Stromal cell of bone marrow (primary cell): Measurements from ENCODE around the gene RFPL3.
"Not testable (repeated sequence)": the region's sequence is repeated elsewhere in the genome, so short reads cannot be mapped to it uniquely, and the experiment has no call there.

Source experiments
- DNase-seq: peaks from one replicate; pipeline ENCODE4 v3.0.0-alpha.2; 2012; ENCODE audit warnings: low read depth

Gene RFPL3

DNA sequence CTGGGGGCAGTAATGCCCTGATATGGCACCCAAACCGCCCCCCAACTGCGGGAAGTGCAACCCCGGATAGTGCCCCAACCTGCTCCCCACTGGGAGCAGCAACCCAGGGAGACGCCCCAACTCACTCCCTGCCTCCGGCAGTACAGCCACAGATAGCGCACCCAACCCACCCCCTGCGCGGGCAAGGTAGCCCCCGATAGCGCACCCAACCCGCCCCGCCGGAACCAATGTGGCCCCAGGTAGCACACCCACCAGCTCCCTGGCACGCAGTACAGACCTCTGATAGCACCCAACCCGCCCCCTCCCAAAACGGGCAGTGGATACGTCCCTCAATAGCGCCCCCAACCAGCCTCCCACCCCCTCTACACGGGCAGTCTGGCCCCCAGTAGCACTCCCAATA lies 3.8 kb upstream of the RFPL3 start:
- DNase-seq: no peak

DNA sequence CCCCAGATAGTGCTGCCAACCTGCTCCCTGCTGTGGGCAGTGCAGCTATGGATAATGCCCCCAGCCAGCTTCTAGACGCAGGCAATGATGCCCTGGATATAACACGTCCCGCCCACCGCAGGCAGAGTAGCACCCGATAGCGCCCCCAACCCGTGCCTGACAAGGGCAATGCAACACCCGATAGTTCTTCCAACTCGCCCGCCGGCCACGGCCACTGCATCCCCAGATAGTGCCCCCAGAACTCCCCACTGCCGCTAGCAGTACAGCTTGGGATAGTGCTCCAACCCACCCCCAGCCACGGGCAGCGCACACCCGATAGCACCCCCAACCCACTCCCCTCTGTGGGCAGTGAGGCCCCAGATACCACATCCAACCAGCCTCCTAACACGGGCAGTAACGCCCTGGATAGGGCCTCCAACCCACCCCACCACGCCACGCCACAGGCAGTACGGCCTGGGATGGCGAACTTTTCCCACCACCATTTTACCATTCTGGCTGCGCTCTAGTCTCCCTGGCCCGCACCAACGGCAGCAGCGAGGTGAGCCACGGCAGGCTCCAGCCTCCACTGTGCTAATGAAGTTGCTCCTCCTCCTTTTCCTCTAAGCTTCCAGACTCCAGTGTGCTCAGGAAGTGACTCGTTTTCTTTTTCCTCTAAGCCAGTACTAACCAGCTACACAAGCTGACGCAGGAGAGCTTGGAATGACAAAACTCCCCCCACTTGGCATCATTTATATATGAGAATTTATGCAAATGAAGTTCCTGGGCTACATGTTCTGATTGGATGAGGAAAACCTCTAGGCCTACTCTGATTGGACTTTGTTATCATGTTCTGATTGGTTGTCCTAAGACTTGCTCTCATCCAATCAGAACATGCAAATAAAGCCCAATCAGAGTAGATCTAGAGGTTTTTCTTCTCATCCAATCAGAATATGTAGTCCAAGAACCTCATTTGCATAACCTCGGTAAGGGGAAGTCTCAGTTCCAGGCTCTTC lies 3.0 kb upstream of the RFPL3 start:
- peak; percentile 2 for DNase-seq

DNA sequence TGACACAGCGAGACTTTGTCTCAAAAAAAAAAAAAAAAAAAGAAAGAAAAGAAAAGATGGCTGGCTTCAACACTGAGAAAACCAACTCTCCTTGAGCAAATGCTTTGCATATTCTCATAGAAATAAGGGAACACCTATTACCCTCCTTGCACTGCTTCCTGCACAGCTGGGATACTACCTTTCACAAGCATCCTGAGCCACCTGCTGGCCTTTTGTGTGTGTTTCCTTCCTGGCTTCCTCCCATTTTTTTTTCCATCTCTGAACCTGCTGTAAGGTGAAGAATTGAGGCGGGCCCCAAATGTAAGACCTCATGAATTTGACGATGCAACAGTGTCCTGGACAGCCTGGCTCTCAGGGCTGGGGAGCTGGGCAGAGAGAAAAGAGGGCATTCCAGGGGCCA lies 1.9 kb upstream of the RFPL3 start:
- no peak for DNase-seq

DNA sequence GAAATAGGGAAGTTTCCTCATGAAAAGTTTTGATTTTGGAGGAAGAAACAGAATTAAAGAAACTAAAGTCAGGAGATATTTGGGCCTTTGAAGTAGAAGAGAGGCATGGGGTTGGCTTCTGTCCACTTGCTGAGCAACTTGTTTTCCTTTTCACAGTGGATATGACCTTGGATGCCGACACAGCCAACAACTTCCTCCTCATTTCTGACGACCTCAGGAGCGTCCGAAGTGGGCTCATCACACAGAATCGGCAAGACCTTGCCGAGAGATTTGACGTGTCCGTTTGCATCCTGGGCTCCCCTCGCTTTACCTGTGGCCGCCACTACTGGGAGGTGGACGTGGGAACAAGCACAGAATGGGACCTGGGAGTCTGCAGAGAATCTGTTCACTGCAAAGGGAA lies 2.4 kb downstream of the RFPL3 start:
- not testable (repeated sequence) for DNase-seq

DNA sequence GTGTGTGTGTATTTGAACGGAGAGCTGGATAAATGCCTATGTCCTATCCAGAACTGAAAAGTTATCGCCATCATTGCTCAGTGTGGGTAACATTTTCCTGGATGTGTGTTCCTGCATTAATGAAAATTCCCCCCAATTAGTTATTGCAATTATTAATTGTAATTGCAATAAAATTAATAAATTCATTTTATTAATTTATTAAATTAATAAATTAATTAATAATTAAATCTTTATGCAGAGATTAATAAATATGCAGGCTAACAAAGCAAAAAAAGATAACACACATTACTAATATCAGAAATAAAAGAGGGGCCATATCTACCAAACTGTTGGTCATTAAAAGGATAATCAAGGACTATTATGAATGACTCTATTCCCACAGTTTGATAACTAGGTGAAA lies 3.6 kb downstream of the RFPL3 start:
- DNase-seq: no peak

DNA sequence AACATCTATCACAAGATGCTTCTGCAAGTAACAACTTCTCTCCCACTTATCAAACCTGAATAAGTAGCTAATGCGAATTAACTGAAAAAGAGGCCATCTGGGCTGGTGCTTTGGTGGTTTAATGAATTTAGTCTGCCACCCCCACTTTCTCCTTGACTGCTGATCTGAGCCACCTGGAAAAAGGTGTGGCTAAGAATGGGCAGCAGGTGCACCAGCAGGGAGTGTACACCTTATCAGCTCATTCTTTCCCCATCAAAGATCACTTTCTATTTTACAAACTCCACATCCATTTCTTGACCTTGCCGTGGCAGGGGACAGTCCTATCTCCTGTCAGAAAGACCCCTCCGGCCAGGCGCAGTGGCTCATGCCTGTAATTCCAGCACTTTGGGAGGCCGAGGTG lies 6.5 kb downstream of the RFPL3 start:
- DNase-seq: no peak

DNA sequence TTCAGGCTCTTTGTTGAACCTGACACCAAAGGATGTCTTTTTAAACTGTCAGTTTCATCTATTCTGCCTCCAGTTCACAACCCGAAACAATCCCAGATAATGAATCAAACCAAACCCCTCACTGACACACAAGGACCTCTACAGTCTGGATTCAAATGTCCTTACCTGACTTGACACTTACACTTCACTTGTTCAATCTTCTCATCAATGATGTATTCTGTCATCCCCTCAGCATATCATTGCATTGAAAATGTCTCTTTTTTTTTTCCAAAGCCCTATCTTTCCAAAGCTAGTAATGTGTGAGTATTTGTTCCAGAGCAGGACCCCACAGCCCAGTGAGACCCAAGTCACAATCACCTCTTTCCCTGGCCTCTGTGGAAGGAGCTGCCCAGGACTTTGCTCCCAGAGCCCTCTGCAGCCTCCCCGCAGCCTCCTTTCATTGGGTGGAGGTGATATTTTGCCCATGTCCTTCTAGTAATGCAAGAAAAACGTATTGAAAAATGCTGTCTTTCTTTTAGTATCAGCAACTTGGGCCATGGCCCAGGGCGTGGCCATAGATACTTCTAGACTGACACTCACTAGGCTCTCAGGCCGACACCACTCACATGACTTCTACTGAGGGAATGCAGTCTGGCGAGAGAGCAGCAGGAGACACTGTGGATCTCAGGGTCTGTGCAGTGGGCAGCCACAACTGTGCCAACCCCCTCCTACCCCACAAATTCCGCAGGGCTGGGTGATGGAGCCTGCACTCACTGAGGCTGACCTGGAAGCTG lies 18.2 kb downstream of the RFPL3 start:
- DNase-seq: no peak

DNA sequence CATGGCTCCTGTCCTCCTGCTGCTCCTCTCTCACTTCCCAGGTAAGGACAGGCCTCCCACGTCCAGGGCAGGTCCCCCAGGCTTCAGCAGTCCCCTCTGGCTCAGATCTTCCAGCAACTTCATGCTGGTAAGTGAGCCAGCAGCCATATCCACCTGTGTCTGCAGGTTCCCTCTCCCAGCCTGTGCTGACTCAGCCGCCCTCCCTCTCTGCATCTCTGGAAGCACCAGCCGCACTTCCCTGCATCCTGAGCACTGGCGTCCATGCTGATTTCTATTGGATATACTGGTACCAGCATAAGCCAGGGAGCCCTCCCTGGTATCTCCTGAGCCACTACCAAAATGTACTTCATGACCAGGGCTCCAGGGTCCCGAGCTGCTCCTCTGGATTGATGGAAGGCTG lies 19.0 kb downstream of the RFPL3 start:
- no peak for DNase-seq

DNA sequence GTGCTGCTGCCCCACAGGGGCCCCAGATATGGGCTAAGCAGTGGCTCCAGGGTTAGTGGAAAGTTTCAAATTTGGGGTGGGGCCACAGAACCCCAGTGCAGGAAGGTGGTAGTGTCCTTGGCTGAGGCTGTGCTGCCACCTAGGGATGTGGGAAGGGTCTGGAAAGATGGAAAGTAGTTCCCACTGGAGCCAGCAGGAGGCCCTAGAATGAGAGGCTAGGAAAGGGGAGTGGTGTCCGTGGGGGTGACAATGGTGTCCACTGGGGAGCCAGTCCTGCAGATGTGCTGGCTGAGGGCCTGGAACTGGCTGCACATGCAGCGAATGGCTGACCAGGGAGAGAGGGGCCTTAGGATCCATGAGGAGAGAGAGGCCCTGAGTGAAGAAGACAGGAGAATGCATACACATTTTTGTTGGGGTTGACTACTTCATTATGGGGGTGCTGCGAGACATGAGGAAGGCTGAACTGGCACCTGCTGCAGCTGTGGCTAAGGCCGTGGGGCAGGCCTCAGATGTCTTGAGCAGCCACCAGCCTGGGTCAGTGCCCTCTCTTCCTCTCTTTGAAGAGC lies 21.1 kb downstream of the RFPL3 start:
- no peak for DNase-seq

DNA sequence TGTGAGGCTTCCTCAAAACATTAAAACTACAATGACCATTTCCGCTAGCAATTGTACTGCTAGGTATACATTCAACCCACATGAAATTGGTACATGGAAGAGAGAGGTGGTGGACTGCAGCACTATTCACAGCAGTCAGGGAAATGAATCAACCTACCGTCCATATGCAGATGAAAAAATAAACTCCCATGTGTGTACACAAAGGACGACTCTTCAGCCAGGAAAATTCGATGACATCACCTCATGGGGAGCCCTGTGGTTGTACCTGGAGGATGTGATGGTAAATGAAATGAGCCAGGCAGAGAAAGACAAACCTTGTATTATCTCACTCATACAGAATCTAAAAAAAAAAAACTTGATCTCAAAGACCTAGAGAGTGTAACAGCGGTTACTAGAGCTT lies 23.3 kb downstream of the RFPL3 start:
- no peak for DNase-seq

DNA sequence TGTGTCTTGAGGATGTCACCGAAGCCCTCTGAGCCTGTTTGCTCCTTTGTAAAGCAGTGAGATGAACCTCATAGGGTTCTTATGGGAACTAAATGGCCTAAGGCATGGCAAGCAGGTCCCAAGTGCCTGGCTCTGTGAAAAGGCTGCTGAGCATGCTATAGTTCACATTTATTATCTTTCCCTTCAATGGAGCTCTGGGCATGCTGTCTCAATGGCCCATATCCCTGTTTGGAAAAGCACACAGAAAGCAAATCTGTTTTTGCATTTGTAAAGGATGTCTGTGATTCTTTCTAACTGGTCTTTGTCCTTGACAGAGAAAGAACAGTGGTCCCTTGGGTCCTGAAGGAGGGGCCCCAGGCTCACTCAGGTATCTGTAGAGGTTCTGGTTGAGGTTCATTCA lies 28.0 kb downstream of the RFPL3 start:
- no peak for DNase-seq

DNA sequence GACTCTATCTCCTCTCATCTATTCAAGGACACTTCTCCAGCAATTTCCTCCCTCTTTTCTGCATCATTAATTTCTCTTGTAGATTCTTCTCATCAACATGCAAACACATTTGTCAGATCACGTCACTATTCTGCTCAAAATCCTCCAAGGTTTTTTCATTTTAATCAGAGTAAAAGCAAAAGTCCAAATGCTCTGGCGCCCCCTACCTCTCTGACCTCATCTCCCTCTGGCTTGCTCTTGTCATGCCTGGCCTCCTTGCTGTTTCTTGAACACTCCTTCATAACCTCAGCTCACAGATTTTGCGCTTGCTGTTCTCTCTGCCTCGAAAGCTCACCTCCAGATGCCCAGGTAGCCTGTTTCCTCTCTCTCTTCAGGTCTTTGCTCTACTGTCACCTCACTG lies 32.0 kb downstream of the RFPL3 start:
- DNase-seq: no peak

DNA sequence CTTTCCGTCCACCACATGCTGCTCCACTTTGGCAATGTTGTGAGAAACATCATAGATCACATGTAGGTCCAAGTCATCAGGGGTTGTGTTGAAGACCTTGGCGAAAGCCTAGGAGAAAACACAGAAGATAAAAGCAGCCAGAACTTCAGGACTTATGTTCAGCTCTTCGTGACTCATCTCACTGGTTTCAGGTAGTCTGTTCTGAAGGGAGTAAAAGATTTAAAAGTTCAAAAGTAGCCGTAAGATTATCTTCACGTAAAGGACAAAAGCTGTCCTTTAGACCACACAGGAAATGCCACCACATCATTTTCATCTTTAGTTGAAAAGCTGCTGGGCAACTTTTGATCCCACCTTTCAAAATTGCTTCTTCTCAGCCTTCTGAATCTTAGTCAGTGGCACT lies 37.4 kb downstream of the RFPL3 start:
- DNase-seq: no peak

DNA sequence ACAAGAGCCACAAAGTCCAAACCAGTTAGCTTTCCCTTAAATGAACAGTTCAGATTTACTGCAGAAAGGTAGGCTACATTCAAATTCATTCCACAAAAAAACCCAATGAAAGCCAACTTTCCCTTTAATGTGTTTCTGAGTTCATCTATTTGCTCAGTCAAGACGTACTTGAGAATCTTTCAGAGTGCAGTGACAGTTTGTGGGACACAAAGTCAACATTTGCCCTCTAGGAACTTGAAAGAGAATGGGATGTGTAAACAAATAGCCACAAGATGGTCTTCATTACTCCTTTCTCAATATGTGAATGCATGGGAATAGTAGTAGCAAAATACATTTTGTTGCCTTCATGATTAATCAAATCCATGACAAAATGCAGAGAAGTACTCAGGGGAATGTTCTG lies 38.6 kb downstream of the RFPL3 start:
- no peak for DNase-seq

DNA sequence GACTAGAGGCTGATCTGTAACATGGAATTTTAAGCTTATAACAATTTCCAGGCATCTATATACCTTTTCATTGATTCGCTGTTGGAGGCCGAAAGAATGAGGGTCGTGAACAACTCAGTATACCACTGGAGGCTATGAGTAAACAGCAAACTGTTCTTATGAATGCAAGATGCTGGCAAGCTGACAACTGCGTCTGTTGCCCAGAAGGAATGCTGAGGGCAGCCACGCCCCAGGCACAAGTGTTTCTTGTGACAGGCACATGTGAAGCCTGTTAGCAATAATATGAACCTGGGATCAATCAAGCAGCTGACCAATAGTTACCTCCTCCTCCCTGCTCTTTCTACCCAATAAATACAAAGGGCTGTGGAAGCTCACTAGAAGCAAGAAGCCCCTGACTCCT lies 39.1 kb downstream of the RFPL3 start:
- no peak for DNase-seq

DNA sequence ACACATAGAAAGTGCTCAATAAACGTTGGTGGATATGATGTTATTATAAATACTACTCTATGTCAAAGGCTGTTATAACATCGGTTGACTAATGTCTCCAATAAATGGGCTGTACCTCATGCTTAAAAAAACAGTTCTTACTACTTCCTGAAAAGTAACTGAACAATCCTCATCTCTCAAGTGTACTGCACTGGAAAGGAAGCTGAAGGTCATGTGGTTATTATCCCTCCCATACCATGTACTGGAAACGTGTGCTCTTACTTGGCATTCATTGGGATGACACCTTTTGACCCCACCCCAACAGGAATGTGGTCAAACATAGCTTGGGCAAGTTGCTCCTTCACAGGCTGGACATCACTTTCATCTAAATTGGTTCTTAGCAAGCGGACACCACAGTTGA lies 43.8 kb downstream of the RFPL3 start:
- DNase-seq: no peak

DNA sequence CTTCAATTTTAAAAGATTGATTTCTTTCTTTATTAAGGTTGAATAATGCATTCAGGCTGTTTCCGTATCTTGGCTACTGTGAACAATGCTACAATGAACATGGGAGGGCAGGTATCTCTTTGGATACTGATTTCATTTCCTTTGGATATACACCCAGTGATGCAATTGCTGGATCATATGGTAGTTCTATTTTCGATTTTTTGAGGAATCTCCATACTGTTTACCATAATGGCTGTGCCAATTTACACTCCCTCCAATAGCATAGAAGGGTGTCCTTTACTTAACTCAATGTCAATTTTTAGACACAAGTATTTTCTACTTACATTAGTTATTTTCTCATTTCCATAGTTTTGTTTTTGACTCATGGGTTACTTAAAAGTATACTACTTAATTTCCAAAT lies 46.4 kb downstream of the RFPL3 start:
- DNase-seq: no peak

DNA sequence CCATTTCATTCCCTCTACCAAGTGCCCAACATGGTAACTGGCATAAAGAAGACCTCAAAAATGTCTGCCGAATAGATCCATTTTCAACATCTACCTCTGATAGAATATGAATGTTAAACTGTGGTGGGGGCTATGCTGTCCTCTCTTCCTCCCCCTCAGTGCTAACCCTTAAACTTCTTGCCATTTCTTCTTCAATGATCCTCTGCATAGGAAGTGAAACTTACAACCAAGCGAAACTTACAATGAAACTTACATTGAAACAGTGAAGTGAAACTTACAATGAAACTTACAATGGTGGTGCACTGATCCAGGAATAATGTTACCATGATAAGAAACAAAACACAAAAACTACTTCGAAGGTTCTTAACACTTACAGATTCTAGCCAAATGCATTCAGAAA lies 49.6 kb downstream of the RFPL3 start:
- DNase-seq: no peak

DNA sequence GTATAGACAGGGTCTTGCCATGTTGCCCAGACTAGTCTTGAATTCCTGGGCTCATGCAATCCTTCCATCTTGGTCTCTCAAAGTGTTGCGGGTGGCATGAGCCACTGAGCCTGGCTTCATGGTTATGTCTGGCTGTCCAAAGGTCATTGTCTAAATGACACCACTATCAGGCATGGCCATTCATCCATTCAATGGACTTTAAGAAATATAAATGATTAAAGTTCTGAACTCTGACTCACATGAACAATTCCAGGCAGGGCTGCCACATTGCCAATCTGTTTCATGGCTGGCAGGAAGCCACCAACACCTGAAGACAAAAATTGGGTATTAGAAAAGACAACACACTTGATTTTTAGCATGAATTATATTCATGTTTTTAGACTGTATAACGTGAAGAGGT lies 50.3 kb downstream of the RFPL3 start:
- no peak for DNase-seq

DNA sequence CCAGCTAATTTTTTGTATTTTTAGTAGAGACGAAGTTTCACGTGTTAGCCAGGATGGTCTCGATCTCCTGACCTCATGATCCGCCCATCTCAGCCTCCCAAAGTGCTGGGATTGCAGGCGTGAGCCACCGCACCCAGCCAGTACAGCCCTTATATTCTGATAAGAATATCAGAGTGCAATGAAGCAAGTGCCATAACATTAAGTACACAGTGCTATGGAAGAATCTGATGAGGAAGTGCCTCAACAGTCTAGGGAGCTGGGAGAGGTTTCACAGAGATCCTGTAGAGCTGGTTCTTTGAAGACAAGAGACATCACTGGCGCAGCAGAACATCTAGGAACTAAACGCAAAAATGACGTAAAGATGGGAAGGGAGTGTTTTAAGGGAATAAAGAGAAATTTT lies 52.3 kb downstream of the RFPL3 start:
- DNase-seq: no peak

DNA sequence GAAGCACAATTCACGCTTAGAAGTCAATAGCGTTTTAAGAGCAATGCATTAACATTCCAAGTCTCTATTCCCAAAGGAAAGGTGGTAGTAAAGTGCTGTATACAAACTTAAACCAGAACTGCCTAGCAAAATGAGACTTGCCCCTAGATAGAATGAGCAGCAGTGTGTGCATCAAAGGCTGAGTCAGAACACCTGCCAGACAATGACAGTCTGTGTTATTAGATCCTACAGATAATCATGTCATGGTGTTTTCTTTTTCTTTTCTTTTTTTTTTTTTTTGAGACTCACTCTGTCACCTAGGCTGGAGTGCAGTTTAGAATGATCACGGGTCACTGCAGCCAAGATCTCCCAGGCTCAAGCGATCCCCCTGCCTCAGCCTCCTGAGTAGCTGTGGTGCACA lies 52.8 kb downstream of the RFPL3 start:
- no peak for DNase-seq
